GM18507 (cell line): ENCODE results near the gene DLAT.
"Not testable (repeated sequence)": the region's sequence is repeated elsewhere in the genome, so short reads cannot be mapped to it uniquely, and the experiment has no call there.

Experiments
- DNase-seq: peaks from one replicate; pipeline ENCODE4 v3.0.0; 2011; ENCODE audit warnings: low read depth; ENCODE audit not compliant: insufficient read length; ENCODE audit errors: extremely low spot score
- FAIRE-seq: peaks from 2 replicates; lab custom pipeline; 2011; peaks lifted over from hg19 to GRCh38; lab: Jason Lieb, UNC

DLAT gene

DNA sequence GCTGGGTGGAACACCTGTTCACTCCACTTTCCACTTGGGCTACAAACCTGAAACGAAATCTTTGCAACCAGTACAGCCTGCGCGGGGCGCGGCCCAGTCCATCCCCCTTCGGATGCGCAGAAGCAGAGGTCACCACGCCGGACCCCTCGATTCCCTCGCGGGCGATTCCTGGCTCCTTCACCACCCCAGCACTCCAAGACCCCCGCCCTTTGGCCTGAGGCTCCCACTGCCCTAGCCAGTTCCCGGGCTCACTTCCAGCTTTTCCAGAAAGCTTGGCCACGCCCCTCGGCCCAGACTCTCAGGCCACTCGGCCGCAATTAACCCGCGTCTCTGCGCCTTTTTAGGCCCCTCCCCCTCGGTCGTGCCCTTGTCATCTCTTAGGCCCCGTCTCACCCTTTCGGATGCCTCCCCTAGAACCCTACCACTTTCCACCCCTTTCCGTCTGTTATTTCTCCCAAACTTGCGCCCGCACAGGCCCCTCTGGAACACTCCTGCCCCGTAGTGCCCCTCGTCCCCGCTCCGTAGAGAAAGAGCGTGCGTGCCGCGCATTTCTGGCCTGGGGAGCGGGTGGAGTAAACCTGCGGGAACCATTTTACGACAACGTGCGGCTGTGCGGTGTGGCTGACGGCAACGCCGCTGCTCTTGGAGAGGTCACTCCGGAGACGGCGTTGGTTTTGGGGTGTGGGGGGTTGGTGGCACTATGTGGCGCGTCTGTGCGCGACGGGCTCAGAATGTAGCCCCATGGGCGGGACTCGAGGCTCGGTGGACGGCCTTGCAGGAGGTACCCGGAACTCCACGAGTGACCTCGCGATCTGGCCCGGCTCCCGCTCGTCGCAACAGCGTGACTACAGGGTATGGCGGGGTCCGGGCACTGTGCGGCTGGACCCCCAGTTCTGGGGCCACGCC lies at the start of gene DLAT:
Gene DLAT (plus strand): TSS at position 636 of the 906 bp plus-strand sequence. CDS start 65 bp downstream, at position 701.
- FAIRE-seq (peak; percentile 88), DNase-seq (peak; percentile 76)

DNA sequence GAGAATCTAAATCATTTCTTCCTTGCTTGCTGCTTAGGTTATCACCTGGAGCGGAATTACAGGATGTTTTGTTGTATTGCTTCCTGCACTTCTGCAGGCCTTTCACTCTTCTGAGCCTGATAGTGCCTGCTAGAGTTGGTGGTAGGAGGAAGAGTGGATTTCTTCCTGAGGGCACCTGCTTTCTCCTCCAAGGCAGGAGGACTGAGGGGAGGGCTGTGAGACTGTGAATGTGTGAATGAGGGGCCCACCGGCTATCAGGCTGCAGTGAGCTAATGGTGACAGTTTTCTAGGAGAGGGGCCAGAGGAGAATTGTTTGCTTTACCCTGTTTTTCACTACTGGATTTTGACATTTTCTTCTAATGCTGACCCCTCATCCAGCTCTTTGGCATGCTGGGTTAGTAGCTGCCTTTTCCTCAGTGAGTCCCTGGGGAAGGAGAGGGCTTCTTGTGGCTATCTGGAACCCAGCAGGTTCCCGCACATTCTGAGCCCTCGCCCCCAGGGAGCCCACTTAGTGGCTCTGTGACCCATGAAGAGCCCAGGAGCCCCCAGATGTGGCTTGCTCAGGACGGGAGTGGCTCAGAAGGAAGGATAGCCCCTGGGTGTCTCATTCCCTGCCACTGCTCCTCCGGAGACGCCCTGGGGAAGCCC lies 49.0 kb upstream of the DLAT start:
- DNase-seq: no peak

DNA sequence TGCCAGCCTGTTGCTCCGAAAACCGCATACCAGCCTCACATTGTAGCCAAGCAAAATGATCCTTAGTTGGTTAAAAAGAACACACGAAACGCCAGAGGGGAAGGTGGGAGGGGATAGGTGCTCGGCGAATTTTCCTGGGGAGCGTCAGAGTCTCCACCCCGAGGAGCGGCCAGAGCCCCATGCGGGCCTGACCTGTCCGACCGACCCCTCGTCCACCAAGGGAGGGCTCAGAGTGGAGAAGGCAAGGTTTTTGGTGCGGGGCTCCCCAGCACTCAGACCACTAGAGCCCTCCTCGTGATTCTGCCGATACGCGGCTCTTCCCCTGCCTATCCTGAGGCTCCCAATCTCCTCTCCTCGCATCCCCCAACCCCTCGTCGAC lies 48.5 kb upstream of the DLAT start:
- DNase-seq (no peak), FAIRE-seq (no peak)

More for the DNA sequence above, 49.0 kb upstream of the DLAT start:
- no peak for FAIRE-seq

DNA sequence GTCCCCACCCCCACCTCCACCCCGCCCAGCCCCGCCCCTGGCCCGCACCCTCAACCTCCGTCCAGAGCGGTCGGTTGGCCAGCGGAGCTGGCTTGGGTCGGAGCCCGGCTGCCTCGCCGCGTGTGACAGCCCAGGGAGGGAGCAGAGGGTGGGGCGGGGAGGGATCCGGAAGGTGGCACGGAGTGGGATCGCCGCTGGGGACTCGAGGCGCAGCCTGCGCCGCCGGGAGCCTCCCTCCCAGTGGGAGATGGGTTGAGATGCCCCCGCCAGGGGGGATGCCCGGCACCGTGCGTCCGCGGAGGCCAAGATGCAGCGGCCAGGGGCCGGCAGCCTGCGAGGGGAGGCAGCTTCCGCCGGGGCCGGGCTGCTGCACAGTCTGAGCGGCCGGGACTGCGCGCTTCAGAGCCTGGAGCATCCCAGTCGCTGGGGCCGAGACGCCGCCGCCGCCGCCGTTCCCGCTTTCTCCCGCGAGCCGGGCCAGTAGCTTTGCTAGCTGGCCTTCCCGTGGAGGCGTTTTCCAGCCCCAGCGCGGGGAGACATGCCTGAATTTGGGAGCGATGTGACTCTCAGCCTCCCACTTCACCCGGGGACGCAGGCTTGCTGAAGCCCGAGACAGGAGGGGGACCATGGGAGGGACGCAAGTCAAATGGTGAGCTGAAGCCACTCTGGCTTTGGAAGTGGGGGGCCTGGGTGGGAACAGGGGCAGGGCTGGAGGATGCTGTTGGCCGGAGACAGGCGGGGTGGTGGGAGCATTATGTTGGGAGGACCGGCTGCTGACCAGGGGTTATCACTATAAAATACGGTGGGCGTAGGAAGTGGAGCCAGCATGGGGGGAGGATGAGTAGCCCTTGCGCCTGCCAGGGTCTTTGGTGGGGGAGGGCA lies 47.8 kb upstream of the DLAT start:
- DNase-seq (no peak), FAIRE-seq (no peak)

DNA sequence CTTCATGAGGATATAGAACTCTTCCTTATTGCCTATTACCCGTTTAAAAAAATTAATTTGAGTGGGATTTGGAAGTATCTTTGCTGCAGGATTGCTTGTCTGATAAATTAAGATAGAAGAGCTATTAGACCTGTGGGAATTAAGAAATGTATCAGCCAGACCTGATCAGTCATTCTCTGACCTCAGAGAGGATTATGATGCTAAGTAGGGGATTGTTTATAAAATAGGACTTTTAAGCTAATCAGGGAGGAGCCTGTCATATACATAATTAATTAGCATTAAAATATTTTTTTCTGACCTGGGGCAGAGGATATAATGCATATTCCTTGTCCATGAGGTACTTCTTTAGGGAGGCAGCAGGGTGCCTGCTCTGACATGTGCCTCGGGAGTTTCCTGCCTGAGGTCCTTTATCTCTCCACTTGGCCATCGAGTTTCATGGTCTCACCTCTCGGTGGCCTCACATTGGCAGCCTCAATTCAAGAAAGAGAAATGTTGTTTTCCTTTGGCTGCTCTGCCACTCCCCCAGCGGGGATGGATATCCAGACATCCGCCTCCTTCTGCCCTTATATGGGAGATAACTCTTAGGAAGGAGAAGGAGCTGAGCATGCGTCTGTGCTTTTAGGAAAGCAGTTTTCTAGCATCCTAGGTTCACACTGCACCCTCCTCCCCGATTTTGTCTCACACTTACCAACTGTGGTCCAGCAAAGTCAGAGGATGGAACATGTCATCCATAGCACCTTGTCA lies 47.0 kb upstream of the DLAT start:
- no peak for DNase-seq
- no peak for FAIRE-seq

DNA sequence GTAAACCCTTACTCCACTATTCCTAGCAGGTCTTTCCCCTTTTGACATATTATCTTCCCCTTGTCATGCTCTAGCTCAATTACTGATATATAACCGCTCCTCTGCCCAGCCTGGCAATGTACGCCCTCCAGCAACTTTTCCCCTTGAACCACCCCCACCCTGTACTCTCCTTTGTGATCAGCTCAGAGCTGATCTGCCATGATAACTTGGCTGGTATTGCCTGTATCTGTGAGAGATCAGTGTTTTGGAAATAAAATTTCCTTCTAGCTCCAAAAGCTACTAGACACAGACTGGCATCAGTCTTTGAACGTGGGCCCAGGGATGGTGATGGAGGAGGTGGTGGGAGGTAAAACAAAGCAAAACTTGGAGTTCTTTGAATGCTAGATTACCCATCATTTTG lies 45.1 kb upstream of the DLAT start:
- no peak for FAIRE-seq

DNA sequence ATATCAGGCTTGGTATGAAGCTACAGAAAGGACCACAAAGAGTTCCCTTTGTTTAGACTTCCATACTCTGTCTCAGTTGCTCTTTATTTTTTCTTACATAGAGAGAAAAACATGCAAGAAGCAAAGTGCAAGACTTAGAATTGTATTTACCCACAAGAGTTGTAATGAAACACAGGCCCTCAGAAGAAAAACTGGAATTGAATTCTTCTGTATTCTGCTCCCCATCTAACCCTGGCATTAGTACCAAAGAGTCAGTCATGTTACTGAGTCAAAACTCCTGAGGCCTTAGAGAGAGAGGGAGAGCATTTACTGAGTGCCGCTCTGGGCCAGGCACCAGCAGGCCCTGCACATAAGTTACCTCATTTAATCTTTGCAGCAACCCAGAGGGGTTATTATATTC lies 43.9 kb upstream of the DLAT start:
- no peak for FAIRE-seq
- DNase-seq: no peak

More for the DNA sequence above, 45.1 kb upstream of the DLAT start:
- DNase-seq: no peak

DNA sequence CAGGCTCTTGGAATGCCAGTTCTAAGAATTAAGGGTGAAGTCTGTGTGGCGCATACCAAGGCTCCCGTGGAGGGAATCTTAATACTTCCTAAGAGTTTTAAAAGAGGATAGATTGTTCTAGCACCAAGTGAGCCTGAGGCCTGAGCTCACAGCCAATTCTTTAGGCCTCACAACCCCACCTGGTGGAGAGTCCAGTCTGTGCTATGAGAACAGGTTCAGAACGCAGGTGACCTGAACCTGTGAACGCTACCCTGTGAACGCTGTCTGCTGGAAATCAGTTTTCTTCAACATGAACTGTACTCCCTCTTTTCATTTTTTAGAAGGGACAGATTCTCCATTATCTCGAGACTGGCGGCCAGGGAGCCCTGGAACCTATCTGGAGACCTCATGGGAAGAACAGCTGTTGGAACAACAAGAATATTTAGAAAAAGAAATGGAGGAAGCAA lies 43.2 kb upstream of the DLAT start:
- DNase-seq: no peak
- peak; percentile 55 for FAIRE-seq

DNA sequence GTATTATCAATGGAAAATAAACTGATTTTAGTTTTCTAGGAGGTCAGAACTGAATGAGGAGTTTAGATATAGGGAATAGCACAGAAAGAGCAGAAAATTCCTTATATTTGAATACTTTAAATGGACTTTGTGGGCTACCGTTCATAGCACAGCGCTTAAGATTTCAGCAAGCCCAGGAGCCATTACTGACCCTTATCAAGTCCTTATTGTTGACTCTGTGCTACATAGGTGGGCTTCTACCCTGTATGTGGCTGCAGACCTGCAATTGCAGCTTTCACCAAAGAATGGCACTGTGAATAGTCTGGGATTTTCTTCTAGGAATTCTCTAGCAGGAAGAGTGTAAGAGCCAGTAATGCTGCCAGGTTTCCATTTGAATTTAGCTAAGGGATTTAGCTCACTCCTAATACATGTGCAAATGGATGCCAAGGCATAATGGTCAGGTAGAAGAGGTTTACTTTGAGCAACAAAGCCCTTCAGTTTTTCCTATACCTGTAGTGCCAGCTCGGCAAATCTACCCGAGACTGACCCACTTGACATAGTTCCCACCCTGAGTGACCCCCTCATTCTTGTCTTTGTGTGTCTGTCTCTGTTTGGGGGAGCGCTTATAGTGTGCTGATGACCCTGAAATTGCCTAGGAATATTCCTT lies 42.5 kb upstream of the DLAT start:
- DNase-seq (no peak), FAIRE-seq (no peak)

DNA sequence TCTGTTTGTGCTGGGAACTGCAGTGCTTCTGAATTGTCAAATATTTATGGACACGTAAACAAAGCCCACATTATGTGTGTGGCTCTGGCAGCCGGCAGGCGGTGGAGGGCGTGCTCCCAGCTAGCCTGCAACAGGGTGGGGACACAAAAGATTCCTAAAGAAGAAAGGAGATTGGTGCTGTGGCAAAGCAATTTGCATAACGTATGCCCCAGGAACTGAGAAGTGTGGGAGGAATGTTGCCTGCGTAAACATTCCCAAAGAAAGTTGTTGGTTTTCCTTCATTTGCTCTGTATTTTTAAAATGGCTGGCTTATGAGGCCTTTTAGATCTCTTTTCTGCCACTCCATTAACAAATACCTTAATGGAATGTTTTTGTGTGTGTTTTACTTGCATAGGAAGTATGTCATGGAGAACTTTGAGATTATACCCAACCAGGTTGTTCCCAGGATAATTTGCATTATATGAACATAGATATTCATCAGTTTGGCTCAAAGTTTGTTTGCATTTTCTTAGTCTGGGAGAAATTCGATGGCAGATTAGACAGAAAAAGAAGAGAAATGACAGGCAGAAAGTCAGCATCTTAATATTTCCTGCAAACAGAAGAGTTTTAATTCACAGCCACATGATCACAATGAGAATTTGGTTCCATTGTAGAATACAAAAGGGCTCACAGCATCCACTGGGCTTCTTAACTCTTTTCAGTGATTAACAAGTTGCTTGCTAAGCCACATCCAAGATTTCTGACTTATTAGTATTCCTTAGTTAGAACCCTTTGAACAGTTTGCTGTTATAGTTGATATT lies 41.8 kb upstream of the DLAT start:
- DNase-seq (no peak), FAIRE-seq (no peak)

DNA sequence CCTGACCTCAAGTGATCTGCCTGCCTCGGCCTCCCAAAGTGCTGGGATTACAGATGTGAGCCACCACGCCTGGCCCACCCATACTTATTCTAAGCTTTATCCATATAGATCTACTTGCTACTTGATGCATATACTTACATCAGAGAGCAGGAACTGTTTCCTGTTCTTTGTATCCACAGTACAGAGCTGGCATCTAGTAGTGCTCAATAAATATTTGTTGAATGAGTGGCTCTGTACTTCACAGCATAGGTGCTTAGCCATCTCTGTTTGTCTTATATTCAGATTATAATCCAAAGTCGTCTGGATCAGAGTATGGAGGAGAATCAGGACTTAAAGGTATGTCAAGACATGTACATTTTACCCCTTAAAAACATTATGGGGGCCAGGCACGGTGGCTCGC lies 38.6 kb upstream of the DLAT start:
- FAIRE-seq: no peak
- DNase-seq: no peak

DNA sequence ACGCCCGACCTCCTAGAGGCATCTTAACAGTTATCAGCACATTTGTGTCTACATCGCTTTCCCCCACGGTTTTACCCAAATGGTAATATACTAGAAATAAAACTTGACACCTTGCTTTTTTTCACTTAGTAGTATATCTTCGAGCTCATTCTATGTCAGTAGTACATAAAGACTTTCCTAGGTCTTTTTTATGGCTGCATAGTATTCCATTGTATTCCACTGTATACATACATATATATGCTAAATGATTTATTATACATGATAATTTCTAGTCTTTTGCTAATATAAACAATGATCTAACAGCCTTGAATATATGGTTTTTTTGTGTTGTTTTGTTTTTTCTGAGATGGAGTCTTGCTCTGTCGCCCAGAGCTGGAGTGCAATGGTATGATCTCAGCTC lies 34.8 kb upstream of the DLAT start:
- FAIRE-seq: no peak

DNA sequence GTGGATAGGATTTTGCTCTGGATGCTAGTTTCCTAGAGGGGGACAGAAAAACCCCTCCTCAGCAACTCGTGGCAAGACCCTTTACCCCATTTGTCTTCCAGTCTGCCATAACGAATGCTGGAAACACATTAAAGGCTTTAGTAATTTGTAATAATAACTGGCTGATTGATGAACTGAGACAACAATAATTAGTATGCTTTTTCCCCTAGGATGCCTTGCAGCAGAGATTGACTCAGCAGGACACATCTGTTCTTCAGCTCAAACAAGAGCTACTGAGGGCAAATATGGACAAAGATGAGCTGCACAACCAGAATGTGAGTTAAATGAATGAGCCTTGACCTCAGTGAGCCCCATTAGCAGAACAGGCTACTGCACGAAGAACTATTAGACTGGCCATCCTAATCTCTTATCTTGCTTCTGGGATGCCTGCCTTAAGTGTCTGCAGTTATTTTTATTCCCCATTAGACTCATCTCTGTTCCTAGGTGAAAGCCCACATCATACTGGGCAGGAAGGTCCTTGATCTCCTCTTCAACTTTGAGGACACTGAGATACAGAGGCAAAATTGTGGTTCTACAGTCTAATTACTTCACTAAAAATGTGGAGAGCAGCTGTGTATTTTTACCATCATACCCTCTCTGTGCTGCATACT lies 32.9 kb upstream of the DLAT start:
- FAIRE-seq (no peak), DNase-seq (no peak)

More for the DNA sequence above, 34.8 kb upstream of the DLAT start:
- DNase-seq: no peak

DNA sequence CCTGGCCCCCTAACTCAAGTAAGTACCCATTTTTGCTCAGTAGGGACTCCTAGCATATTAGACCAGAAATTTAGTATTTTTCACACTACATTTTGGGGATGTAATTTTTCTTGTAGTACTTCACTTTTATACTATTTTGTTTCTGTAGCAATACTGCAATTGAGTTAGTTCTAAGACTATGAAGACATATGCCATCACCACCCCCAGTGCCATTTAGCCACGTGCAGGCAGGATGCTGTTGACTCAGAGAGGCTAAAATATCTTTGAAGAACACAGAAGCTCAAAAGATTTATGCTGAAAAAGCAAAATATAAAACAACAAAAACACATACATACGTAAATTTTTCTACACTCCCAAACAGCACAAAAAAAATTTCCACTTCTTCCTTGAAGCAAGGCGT lies 29.1 kb upstream of the DLAT start:
- no peak for DNase-seq
- FAIRE-seq: no peak

DNA sequence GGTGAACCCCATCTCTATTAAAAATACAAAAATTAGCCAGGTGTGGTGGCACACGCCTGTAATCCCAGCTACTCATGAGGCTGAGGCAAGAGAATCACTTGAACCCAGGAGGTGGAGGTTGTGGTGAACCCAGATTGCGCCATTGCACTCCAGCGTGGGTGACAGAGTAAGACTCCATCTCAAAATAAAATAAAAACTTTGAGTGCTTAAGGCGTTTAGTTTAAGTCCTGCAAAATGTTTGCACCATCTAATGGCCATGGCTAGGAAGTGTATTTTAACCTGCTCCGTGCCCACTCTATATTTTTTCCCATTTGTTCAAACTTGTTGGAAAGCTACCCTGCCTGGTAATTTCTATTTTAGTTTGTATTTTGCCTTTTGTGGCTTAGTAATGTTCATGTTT lies 28.5 kb upstream of the DLAT start:
- DNase-seq, FAIRE-seq: not testable (repeated sequence)

DNA sequence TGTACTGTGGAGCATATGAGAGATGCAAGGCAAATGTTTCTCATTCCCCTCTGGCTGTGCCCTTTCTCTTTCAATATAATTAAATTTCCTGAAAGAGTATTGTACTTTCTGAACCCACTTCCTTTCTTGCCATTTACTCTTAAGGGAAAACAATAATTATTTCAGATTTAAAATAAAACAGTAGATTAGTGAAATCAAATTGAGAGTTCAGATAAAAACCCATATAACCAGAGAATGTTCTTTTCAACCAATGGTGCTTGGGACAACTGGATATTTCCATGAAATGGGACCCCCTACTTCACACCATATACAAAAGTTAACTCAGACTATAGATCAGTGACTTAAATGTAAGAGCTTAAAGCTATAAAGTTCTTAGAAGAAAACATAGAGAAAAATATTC lies 26.1 kb upstream of the DLAT start:
- no peak for FAIRE-seq
- no peak for DNase-seq

DNA sequence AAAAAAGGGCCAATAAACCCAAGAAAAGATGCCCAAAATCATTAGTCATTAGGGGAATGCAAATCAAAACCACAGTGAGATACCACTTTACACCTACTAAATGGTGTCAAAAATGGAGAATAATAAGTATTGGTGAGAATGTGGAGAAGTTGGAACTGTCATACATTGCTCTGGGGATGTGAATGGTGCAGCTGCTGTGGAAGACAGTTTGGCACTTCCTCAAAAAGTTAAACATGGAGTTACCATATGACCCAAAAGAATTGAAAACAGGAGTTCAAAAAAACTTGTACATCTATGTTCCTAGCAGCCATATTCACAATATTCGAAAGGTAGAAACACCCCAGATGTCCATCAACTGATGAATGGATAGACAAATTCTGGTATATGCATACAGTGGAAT lies 24.5 kb upstream of the DLAT start:
- FAIRE-seq: no peak

More for the DNA sequence above, 24.5 kb upstream of the DLAT start:
- DNase-seq: no peak
